GM23248 (cell line): ENCODE data around the gene MID1IP1.

Source experiments
- EZH2 ChIP-seq: fragments of 200-600 bp; sonication (generic); IDR thresholded peaks from 2 replicates; pipeline ENCODE4 v1.6.1; 2018; ENCODE audit warnings: antibody characterized with exemption, mild to moderate bottlenecking; ENCODE audit not compliant: insufficient read depth, poor library complexity, severe bottlenecking
- EZH2phosphoT487 ChIP-seq: fragments of 200-600 bp; sonication (generic); IDR thresholded peaks from 2 replicates; pipeline ENCODE4 v1.6.1; 2018; ENCODE audit warnings: antibody characterized with exemption, moderate library complexity, mild to moderate bottlenecking, low read depth; ENCODE audit not compliant: insufficient read depth

- TF ChIP-seq EZH2 = no peak
- TF ChIP-seq EZH2phosphoT487 = no peak
Observed at GRCh38 chrX:38841750-38842149, 40.5 kb downstream of the MID1IP1 start.
